ENCODE data around the gene SLBP.
"Not testable (repeated sequence)": the region's sequence is repeated elsewhere in the genome, so short reads cannot be mapped to it uniquely, and the experiment has no call there.

Gene SLBP

GRCh38 chr4:1673671-1674070, 38.4 kb downstream of the SLBP start:
- DNase-seq = no peak

- not testable (repeated sequence) for DNase-seq
Observed at GRCh38 chr4:1671011-1671410, 41.1 kb downstream of the SLBP start.

GRCh38 chr4:1670279-1670678, 41.8 kb downstream of the SLBP start:
- DNase-seq = no peak

GRCh38 chr4:1669850-1670249, 42.3 kb downstream of the SLBP start:
- no peak for DNase-seq

- DNase-seq = no peak
Observed at GRCh38 chr4:1669270-1669669, 42.8 kb downstream of the SLBP start.

- DNase-seq = no peak
Observed at GRCh38 chr4:1668488-1668840, 43.7 kb downstream of the SLBP start.

- no peak for DNase-seq
Observed at GRCh38 chr4:1667273-1667672, 44.8 kb downstream of the SLBP start.

- no peak for DNase-seq
Observed at GRCh38 chr4:1666391-1666790, 45.7 kb downstream of the SLBP start.

GRCh38 chr4:1664141-1664540, 48.0 kb downstream of the SLBP start:
- no peak for DNase-seq

GRCh38 chr4:1663549-1663948, 48.6 kb downstream of the SLBP start:
- DNase-seq = no peak

- DNase-seq = no peak
Observed at GRCh38 chr4:1661695-1662094, 50.4 kb downstream of the SLBP start.

- no peak for DNase-seq
Observed at GRCh38 chr4:1660948-1661677, 51.0 kb downstream of the SLBP start.

- no peak for DNase-seq
Observed at GRCh38 chr4:1659104-1660043, 52.7 kb downstream of the SLBP start.

GRCh38 chr4:1658581-1658980, 53.5 kb downstream of the SLBP start:
- DNase-seq = no peak

GRCh38 chr4:1658146-1658545, 54.0 kb downstream of the SLBP start:
- no peak for DNase-seq

GRCh38 chr4:1656986-1657385, 55.1 kb downstream of the SLBP start:
- DNase-seq = no peak

GRCh38 chr4:1656132-1656531, 56.0 kb downstream of the SLBP start:
- no peak for DNase-seq

- no peak for DNase-seq
Observed at GRCh38 chr4:1655676-1656075, 56.4 kb downstream of the SLBP start.

- DNase-seq = no peak
Observed at GRCh38 chr4:1655081-1655480, 57.0 kb downstream of the SLBP start.

GRCh38 chr4:1654216-1654955, 57.7 kb downstream of the SLBP start:
- no peak for DNase-seq

GRCh38 chr4:1653776-1654175, 58.3 kb downstream of the SLBP start:
- no peak for DNase-seq

- no peak for DNase-seq
Observed at GRCh38 chr4:1652088-1652487, 60.0 kb downstream of the SLBP start.

GRCh38 chr4:1651609-1652008, 60.5 kb downstream of the SLBP start:
- no peak for DNase-seq

GRCh38 chr4:1648962-1649361, 63.2 kb downstream of the SLBP start:
- no peak for DNase-seq
